LNCAP (cell line): Measurements from ENCODE around the gene UPK3A.

Source experiments
- CTCF ChIP-seq: fragments of 450-650 bp; IDR thresholded peaks from 2 replicates; pipeline ENCODE4 v1.5.1; 2017; ENCODE audit warnings: mild to moderate bottlenecking

UPK3A gene

GRCh38 chr22:45239681-45240051 lies 45.1 kb upstream of the UPK3A start:
- TF ChIP-seq CTCF: no peak

GRCh38 chr22:45240104-45240809 lies 44.5 kb upstream of the UPK3A start:
- TF ChIP-seq CTCF: no peak

- no peak for TF ChIP-seq CTCF
Observed at GRCh38 chr22:45240810-45241631, 43.7 kb upstream of the UPK3A start, which contains the start of gene KIAA0930. TSS of gene KIAA0930 (minus strand) at chr22:45240894. CDS start at chr22:45240703, 191 bp downstream.

- no peak; the same call in 1 of the 2 replicates for TF ChIP-seq CTCF
Observed at GRCh38 chr22:45242778-45243191, 42.0 kb upstream of the UPK3A start.

- no peak for TF ChIP-seq CTCF
Observed at GRCh38 chr22:45244916-45245315, 39.8 kb upstream of the UPK3A start.

GRCh38 chr22:45246060-45246985 lies 38.4 kb upstream of the UPK3A start:
- TF ChIP-seq CTCF: no peak
